Measurements from ENCODE around the gene ARHGAP1. TPM values are rescaled to one million over a fixed set of nuclear protein-coding genes. Genes with fewer than 3 reads are reported as not detected.

ARHGAP1 gene
- total and polyA plus RNA-seq, 2 of the 4 experiments (the other 2 are of a cell fraction), result 46.6 to 78.8 TPM

- DNase-seq, result no peak
These were observed 20.9 kb downstream of the ARHGAP1 start for GRCh38 chr11:46679241-46680163.

More at GRCh38 chr11:46679241-46680163, 20.9 kb downstream of the ARHGAP1 start:
- TF ChIP-seq, protein P1, sequence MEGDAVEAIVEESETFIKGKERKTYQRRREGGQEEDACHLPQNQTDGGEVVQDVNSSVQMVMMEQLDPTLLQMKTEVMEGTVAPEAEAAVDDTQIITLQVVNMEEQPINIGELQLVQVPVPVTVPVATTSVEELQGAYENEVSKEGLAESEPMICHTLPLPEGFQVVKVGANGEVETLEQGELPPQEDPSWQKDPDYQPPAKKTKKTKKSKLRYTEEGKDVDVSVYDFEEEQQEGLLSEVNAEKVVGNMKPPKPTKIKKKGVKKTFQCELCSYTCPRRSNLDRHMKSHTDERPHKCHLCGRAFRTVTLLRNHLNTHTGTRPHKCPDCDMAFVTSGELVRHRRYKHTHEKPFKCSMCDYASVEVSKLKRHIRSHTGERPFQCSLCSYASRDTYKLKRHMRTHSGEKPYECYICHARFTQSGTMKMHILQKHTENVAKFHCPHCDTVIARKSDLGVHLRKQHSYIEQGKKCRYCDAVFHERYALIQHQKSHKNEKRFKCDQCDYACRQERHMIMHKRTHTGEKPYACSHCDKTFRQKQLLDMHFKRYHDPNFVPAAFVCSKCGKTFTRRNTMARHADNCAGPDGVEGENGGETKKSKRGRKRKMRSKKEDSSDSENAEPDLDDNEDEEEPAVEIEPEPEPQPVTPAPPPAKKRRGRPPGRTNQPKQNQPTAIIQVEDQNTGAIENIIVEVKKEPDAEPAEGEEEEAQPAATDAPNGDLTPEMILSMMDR (conservative IDR thresholded peaks at IDR 0.05; ENCODE audit: low read depth, low read length), result no peak
- no peak for TF ChIP-seq MXI1 (IDR thresholded peaks at IDR 0.05; ENCODE audit: borderline replicate concordance, low read depth, low read length)
- TF ChIP-seq POLR2A (IDR thresholded peaks at IDR 0.05; ENCODE audit: low read depth, low read length), result no peak
- no peak for TF ChIP-seq SMC3 (IDR thresholded peaks at IDR 0.05; ENCODE audit: low read depth, low read length)
- TF ChIP-seq FOS (IDR thresholded peaks at IDR 0.05; ENCODE audit: low read depth, low read length), result no peak
- TF ChIP-seq CEBPB (IDR thresholded peaks at IDR 0.05; ENCODE audit: low read depth, low read length), result no peak
- TF ChIP-seq NFE2L2 (IDR thresholded peaks at IDR 0.05; ENCODE audit: low read depth, low read length), result no peak
- no peak for TF ChIP-seq MAZ (IDR thresholded peaks at IDR 0.05; ENCODE audit: borderline replicate concordance, low read depth, low read length)
- Histone ChIP-seq H3K4me2 (ENCODE audit: low read depth, low read length) (no peak overlapping the region), H2BK20ac (ENCODE audit: low read depth, low read length) (no peak overlapping the region), H3K4me3 (ENCODE audit: insufficient read depth, low read depth, low read length) (no peak overlapping the region), H3K9ac (ENCODE audit: low read depth, low read length) (no peak overlapping the region), H4K8ac (ENCODE audit: low read depth in 2 of 2, low read length in 2 of 2) (no peak overlapping the region), H2BK120ac (ENCODE audit: low read depth, low read length) (no peak overlapping the region), H3K27ac (ENCODE audit: insufficient read depth, low read length) (no peak overlapping the region), H3K9me3 (ENCODE audit: control insufficient read depth, insufficient read depth, low read length) (no peaks in the 10 kb centered on the region), H3K14ac (replicated peaks; ENCODE audit: low read depth, low read length) (no peak overlapping the region), H2AFZ (replicated peaks; ENCODE audit: low read length, poor library complexity) (no peak overlapping the region), H3K23ac (ENCODE audit: low read depth, low read length) (no peak overlapping the region), H2BK5ac (ENCODE audit: low read depth, low read length, poor library complexity, severe bottlenecking) (no peak overlapping the region), H2AK9ac (replicated peaks; ENCODE audit: low read depth, low read length, poor library complexity) (no peak overlapping the region), H2BK15ac (ENCODE audit: low read depth, low read length) (no peak overlapping the region), H3K4ac (ENCODE audit: low read depth, low read length) (no peak overlapping the region), H3K18ac (ENCODE audit: low read depth, low read length) (no peak overlapping the region), H3K56ac (ENCODE audit: extremely low read depth, insufficient read depth, low read length) (no peak overlapping the region), H2AK5ac (ENCODE audit: low read depth, low read length) (no peak overlapping the region), H3K36me3 (ENCODE audit: control insufficient read depth, insufficient read depth, low read length) (peaks cover 58% of the 10 kb centered on the region), H3K79me1 (ENCODE audit: low read depth in 1 of 2, low read length in 2 of 2) (peaks cover 3 to 24% of the 10 kb centered on the region in 2 experiments; a peak in 3 of 4 replicates), H4K91ac (ENCODE audit: insufficient read depth, low read depth, low read length) (no peak overlapping the region), H3K9me1 (ENCODE audit: insufficient read depth, low read length) (peaks cover 14% of the 10 kb centered on the region; the same call in 1 of the 2 replicates), H3K27me3 (ENCODE audit: control insufficient read depth, insufficient read depth, low read length) (no peaks in the 10 kb centered on the region), H4K5ac (ENCODE audit: low read depth, low read length) (no peak overlapping the region), H3K4me1 (ENCODE audit: control insufficient read depth, insufficient read depth, low read length) (peaks cover 12% of the 10 kb centered on the region), H4K20me1 (ENCODE audit: insufficient read depth, low read length) (peaks cover 9% of the 10 kb centered on the region; the same call in 1 of the 2 replicates)
- in situ Hi-C loops (cut with MboI; ENCODE audit: low sequenced_read_pairs), result no loop called here
- BruUV-seq (replicated peaks), result no TSS peak
- intact Hi-C loops (cut with micrococcal nuclease), result loop anchor here (10.0 kb wide), 1 partner anchor 295 kb away; the partner anchor contains the start of gene MDK
- 97% methylated on average over 6 of the region's 26 CpGs; no CpG with 5 or more reads in 1 of the 2 experiments for WGBS, 2 experiments (ENCODE audit: extremely low coverage in 2 of 2, insufficient read length in 1 of 2)
- dilution Hi-C loops (cut with HindIII; ENCODE audit: low sequenced_read_pairs, unreplicated experiment), result no loop called here
- ATAC-seq (ENCODE audit: low read depth), result no peak
- ChIA-PET CTCF (no interaction called here), POLR2A (ENCODE audit: unreplicated experiment) (no interaction called here)
